Amniotic epithelial cell (primary cell): ENCODE measurements around the gene CHN2.

Experiments used
- DNase-seq: peaks from one replicate; pipeline ENCODE4 v3.0.0-alpha.2; 2010; ENCODE audit warnings: low read depth

The CHN2 gene

DNA sequence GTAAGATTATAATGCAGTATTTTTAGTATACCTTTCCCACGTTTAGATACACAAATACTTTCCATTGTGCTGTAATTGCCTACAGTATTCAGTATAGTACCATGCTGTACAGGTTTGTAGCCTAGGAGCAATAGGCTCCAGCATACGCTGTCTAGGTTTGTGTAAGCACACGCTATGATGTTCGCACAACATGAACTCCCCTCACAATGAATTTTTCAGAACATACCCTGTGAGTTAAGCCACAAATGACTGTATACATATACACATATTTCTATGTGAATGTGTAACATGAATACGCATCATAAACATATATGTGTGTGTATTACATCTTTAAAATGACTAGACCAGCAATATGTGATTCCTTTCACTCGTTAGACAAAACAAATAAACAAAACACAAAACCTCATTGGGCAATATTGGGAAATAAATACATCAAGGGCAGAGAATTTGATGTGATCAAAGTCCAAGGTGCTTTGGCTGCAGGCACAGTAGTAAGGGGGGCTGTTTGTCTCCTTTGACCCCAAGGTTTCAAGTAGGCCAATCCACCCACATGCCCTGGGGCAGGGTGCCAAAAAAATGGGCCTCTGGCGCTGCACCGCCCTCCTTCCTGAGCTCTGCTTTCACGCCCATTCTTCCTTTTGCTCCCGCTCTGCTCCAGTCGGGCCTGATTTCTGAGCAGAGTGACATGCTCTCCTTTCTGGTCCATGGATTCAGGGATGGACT, 33.9 kb downstream of the CHN2 start:
- no peak for DNase-seq

DNA sequence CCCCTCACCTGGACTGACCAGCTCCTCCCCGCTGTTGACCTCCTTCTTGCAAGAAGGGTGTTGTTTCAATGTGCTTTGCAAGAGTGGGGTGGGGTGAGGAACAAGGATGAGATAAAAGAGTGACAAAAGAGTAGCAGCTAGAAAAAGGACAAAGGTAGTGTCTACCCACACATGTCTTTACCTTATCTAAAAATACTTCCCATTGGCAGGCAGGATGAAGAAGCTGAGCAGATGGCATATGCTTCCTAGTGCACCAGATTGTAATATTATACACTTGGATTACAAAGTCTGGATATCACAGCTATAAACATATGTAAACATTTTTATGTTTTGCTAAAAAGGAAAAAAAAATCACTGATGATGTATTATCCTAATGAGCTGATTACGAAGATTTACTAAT, 34.5 kb downstream of the CHN2 start:
- no peak for DNase-seq

DNA sequence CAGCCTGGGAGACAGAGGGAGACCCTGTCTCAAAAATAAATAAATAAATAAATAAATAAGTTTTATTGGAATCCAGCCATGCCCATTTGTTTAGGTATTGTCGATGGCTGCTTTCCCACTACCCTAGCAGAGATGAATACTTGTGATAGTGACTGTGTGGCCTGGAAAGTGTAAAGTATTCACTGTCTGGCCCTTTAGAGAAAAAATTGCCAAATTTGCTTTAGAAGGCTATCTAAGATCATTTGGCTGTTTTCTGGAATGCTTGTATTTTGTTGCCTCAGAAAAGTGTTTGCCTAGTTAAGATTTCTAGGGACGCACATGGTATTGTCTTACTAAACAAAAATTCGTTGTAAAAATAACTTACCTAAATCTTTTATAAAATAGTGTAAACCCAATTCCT, 35.4 kb downstream of the CHN2 start:
- DNase-seq = no peak

DNA sequence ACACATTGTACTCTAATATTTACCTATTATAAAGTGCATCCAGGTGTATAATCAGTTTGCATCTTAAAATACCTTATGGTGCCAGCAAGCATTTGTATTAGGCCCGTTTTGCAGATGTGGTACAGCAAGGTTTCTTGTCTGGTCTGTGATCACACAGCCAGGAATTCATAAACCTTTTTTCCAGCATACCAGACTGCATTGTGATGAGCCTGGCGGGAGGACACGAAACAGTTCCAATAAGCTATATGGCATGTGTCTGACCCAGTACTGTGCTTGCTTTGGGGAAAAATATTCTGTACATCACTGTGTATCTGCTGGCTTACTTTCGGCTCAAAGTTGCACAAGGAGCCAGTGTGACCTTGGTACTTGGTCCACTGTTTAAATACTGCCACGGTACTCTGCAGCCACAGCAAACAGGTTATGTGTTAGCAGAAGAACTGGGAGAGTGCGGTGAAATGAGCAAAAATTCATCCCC, 36.3 kb downstream of the CHN2 start:
- DNase-seq = no peak

DNA sequence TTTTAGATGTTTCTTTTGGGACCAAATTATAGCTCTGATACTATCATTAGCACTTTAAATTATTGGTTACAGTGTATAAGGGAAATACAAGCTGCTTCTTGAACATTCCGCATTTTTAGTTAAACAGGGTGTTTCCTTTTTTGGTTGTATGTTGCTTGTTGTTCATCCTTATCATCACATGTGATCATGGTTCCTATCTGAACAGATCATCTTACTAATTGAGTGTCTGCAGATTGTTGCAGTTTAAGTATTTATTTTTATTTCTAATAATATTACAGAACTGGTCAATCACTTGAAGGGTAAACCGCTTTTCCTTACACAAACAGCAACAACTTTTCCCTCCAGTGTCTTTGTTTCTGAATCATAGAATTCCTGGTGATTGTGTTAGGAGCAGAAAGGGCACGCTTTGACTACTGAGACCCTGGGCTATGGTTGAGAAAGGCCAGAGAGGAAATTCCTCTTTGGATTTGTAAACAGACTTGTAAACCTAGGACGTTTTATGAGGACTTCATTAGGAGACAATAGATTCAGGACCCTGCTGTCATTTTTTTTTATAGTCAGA, 37.2 kb downstream of the CHN2 start:
- DNase-seq = no peak

DNA sequence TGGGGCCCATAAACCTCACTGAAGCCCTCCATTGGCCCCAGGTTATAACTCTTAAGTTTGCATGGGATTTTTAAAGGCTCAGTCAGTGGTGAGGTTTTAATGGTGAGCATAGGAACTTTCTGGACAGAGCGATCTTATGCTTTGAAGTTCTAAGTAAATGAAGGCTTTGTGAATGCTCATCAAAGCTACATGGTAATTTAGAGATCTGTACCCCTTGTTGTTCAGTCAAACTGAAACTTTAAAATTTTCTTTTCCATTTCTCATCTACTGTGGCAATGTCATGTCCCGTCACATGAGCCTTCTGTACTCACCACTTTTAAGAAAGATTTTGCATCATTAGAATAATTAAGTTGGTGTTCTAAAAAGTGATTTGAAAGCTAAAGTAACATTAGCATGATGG, 39.9 kb downstream of the CHN2 start:
- no peak for DNase-seq

DNA sequence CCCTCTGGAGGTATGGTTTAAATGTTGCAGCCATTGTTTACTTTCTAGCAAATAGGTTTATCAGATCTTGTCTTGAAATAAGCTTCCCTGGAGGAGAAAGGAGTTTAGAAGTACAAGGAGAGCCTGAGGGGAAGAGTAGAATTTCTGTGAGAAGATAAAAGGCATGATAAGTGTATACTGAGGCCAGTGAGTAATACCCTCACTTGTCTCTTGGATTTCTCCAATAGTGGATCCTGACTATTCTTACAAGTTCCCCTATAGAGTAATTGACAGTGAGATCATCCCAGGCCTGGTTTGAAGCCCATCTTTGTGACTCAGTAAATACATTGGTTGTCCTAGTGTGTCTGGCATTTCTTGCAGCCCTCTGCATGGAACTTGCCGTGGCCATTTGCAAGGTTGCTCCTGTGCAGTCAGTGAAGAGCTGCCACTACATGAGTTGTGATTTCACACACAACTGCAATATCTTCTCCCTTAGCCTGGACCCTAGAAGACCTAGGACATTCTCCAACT, 41.6 kb downstream of the CHN2 start:
- no peak for DNase-seq

DNA sequence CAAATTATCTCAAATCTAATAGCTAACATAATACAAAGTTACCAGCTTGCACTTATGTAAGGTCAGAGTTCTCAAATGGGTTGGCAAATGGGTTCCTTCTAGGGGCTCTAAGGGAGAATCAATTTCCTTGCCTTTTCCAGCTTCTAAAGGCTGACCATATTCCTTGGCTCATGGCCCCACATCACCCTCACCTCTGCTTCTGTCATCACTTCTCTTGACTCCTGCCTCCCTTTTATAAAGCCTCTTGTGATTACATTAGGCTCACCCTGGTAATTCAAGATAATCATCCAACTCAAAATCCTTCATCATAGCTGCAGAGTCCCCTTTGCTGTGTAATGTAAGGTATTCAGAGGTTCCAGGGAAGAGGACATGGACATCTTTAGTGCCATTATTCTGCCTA, 42.1 kb downstream of the CHN2 start:
- no peak for DNase-seq

DNA sequence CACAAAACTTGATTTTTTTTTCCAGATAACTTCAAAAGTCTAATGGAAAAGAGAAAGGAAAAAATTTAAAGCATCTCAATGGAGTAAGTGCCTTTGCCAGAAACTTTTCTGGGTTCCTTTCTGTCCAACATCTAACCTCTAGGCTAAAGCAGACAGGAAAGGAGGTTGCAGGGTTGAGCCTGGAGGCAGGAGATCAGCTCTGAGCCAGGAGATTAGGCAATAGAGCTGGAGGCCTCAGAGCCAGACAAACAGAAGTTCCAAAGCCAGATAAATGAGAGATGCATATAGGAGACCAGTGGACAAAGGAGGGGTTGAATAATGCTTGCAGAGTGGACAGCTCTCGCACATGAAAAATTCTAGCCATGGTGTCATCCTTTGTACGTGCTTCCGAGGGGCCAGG, 42.9 kb downstream of the CHN2 start:
- DNase-seq = peak; percentile 18

DNA sequence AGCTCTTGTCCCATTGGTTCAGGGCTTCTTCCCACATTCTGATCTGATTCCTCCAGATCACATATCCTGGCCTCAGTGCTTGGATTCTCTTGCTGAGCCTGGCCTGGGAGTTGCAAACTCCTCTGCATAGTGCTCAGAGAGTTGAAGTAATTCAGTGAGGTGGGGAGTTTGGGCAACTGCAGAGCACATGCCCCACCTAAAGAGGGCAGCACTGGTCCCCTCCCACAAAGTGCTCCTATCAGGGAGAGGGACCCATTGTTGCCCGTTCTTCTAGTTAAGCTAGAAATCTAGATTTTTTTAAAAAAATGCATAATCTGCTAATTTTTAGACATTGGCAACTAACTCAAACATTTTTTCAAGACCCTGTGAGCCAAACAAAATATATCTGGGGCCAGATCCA, 45.1 kb downstream of the CHN2 start:
- no peak for DNase-seq

DNA sequence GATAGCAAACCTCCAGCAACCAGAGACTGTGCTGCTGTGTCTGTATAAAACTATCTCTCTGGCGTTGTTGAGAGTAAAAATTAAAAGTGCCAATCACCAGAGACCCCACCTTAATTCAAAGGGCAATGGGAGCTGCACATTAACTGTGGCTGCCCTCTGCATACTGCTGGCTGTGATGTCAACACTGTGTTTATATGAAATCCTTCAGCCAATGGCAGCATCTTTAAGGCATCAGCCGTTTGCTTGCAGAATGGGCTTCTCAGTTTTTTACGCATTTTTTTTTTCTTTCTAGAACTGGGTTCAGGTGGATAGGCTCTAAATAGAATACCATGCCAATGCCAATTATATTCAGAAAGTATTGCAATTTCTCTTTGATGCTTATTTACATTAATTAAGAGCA, 47.7 kb downstream of the CHN2 start:
- DNase-seq = no peak

DNA sequence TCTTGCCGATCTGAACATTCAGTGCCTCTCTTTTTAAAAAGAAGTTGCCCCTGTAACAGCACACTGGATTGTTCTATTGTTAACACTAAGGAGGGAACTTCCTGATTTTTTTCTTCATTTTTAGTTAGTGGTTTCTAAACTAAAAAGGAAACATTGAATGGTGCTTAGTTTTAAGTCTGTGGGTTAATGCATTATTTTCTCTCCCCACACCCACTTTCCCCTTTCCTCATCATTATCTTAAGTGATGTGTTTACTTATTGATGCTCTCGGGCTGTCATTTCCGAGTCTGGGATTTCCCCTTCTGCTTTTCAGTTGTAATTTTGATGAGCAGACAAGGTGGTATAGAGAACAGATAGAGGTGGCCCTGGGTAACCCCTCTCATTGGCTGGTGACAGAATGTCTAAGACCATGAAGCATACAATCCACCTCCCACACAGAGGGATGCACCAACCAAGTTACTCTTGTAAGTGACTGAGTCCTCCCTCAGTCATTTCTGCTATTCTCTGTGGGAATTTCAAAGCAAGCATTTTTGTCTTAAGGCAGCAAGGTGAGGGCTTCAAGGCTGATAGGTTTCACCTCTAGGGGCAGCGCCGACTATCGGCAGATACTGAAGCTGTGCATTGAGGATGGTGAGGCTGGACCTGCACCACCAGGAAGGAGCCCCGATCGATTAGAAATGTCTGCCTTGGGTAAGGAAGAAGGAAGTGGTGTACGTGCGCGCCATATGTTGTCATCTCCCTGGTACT, 49.5 kb downstream of the CHN2 start:
- no peak for DNase-seq

DNA sequence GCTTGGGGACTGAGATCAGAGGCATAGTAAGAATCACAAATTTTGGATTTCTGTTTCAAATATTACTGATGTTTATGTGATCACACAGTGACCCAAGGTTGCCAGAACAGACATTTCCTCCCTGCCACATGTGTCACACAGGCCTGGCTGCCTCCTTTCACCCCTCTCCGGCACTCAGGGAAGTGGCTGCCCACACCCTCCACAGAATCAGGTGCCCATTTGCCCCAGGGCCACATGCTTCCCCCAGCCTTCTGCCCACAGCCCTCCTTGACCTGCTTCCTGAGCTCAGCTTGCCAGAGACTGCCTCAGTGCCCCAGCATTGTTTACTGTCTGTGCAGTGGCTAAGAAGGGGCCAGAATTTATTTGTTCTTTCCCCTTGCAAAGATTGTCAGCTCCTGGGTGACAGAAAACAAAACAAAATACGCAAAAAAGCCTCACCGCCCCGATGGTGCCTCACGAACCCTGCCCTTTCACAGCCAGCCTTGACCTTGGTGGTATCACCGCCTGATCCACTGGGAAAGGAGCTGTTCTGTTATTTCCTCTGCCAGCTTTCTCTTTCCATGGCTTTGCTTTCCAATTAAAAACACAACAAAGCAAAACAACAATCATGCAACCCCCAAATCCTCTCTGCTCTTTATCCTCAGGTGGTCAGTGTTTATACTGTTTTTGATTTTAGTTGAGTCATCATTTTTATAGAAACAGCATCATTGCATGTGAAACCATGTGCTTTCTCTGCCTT, 52.8 kb downstream of the CHN2 start:
- DNase-seq = no peak

DNA sequence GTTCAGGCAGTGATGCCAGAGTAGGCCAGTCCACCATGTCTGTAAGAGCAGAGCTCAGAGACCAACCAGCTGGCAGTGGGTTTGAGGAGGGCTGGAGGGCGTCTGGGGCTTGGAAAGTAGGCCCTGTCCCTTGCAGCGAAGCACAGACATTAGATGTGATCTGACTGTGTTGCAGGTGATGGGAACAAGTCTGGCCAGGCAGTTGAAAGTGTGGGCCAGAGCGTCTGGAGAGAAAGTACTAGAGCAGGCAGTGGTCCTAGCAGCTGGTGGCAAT, 53.3 kb downstream of the CHN2 start:
- no peak for DNase-seq

DNA sequence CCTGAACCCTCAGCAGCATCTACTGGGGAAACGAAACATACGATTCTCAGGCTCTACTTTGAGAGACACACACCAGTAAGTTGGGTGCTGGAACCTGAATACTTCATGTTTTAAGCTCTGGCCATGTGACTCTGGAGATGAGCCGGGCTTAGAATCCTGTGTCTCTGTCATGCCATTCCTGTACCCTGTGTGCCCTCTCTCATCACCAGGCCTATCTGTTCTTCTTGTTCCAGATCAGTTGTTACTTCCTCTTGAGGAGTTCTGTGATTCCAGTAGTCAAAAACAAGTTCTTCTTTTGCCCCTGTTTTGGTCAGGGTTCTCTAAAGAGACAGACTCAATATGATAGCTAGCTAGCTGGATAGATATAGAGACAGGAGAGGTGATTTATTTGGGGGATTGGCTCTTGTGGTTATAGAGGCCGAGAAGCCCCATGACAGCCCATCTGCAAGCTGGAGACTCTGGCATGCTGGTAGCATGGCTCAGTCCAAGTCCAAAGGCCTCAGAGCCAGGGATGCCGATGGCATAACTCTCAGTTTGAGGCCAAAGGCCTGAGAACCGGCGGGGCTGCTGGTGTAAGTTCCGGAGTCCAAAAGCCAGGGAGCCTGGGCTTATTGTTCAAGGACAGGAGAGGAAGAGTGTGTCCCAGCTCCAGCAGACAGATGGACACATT, 54.3 kb downstream of the CHN2 start:
- no peak for DNase-seq

DNA sequence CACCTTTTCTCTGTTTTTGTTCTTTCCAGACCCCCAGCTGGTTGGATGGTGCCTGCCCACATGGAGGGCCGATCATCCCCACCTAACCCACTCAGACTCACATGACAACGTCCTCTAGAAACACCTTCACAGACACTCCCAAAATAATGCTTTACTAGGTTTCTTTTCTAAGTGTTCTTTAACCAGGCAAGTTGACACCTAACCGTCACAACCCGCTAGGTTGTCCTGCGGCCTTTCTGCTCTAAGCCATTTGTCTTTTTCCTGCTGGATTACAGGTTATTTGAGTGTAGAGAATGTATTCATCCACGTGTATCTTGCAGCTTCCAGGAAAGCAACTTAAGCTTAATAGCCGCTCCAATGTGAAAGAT, 54.8 kb downstream of the CHN2 start:
- no peak for DNase-seq

DNA sequence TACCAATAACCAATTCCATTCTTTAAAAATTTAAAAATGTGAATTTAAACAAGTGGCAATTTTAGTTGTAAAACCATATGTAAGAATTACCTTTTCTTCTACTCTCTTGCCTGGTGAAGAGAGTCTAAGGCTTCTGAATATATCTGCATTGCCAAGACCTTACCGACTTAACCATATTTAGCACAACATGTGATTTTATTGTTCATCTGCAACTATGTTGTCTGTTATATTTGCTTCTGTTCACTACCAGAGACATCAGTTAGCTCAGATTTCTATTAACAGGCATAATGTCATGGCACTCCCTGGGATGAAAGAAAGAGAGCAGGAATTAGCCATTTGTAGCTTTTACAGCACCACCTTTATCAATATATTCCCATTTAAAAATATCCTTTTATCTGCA, 55.3 kb downstream of the CHN2 start:
- DNase-seq = no peak

DNA sequence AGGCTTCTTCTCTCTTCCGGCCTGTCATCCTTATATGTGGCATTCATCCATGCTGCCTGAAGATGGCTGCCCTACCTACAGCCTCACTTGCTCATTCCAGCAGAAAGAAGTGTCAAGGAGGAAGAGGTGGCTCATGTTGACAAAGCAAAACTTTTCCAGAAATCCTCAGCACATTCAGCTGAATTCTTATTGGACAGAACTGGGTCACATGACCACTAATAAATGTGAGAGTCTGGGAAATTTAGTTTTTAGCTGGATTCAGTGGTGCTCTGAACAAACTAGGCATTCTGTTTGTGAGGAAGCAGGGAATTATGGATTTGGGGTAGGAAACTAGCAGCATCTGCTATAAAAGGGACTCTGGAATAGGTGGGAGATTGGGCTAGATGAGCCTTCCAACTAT, 58.6 kb downstream of the CHN2 start:
- no peak for DNase-seq

DNA sequence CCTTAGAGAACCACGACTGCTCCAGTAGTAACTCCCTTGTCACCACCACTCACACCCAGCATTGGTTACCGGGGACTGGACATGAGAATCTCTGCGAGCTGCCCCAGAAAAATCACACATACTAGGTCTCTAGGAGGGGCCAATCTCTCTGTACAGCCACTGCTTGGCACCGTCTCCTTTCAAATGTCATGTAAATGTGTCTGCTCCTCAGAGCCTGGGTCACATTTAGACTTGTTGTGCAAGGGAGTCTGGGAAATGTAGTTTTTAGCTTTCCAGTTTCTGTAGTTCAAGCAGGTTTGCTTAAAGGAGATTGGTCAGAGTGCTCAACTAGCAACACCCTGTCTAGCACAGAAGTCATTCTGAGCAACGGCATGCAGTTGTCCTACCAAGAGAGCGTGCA, 60.0 kb downstream of the CHN2 start:
- peak; percentile 27 for DNase-seq

DNA sequence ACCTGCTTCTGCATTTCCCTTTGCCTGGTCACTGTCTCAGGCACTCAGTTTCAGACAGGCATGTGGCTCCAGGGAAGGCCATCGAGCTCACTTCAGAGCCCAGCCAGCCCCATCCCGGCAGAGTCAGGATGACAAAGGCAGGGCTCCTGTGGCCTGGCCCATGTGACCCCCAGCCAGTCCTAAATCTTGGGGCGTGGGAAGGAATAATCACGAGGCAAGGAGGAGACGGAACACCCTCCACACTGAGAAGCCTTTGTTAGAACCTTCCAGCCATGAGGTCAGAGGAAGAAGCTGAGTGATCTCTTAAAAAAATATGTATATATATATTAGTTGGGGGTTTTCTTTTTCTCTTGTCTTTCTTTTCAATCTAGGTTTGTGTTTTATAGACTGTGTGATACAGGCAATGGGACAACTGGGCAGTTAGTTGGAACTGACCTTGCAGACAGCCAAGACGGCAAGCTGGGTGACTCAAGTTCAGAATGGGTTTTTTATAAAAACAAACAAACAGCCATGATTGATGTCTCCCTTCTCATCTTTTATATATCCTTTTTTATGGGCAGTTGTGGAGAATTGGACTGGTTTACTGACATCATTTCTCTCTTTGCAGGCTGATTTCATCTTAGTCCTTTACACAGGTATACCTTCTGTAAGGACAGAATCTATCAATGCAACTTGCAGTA, 60.8 kb downstream of the CHN2 start:
- peak; percentile 30 for DNase-seq

DNA sequence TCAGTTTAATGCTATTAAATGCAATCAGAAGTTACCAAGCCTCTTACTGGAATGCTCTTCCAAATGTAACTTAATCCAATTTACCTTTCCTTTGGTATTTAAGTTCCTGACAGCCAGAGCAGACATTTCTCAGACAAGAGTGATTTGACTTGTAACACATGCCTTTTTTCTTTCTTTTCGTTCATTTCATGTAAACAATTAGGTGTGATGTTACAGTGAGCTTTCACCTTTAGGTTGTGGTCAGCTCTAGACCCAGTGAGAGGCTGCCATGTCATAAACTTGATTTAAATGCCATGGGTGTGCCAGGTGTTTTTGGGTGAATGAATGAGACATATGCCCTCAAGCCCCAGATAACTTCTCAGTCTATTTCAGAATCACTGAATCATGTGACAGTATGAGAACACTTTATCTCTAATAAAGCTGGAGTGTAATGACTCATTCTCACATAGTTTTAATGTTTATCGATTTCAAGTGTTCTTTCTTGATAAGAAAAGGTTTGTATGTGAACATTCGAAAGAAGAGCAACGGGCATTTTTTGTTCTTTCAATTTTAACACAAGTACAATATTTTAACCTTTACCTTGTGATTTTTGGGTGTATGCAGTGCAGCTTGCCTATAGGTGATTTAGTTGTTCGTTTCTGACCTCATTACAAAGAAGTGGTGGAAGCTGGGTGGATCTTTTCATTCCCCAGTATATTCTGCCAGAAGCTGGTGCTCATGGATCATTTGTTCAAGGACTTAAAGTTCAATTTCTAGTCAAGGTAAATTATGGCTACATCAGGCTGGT, 61.5 kb downstream of the CHN2 start:
- DNase-seq = peak; percentile 53
